ENCODE results near the gene RNLS.

- TF ChIP-seq CTCF (conservative IDR thresholded peaks at IDR 0.05; ENCODE audit: low read length): no peak
- no peak for TF ChIP-seq EZH2phosphoT487 (IDR thresholded peaks at IDR 0.05; ENCODE audit: borderline replicate concordance, low read depth, low read length)
These were observed 14.9 kb upstream of the RNLS start for GRCh38 chr10:88598055-88598454.

Measured in OCI-LY7 (cell line).